ENCODE measurements around the gene ASIC4. TPM values are rescaled to one million over a fixed set of nuclear protein-coding genes. Genes with fewer than 3 reads are reported as not detected.

ASIC4 gene
- polyA plus RNA-seq, 1 donor (not counting 4 experiments of a cell fraction or from before 2014, with no cell fraction given), result not detected

DNA sequence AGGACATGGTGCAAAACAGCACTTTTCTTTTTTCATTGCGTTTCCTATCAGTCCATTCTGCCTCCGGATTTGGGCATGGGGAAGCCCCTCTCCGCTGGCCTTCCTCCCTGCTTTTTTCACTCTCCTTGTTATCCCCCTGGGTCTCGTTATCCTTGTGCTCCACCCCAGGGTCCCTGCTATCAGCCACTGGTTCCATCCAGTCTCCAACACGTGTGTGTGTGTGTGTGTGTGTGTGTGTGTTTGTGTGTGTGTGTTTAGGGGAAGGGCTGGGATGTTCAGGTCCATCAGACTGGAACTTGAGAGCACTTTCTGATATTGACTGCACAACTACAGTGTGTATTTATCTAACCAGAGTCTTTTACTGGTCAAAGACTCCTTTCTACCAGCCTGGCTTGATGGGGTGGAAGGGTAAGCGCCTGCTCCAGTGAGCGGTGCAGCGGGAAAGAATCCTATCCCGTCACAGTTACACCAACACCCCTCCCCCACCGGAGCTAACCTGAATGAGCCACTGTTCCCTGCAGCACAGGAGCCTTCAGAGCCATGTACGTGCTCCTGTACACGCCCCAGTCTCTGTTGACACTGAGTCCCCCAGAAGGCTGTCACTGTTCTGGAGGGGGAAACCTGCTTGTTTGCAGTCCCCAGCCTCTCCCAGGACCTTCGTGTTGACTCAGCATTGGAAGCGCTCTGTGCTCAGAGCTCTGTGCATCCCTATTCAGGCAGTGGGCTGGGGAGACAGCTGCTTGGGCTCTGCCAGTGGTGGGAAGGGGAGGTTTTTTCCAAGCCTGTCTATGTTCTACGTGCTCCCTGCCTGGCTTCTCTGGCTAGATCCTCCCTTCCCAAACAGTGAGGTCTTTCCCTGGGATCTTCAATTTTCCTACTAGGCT, 62.5 kb downstream of the ASIC4 start:
- no peak overlapping the region for H3K4me3 ChIP-seq (ENCODE audit: control insufficient read depth in 2 of 3, extremely low read depth in 1 of 3, insufficient read depth in 2 of 3, low read depth in 1 of 3, low read length in 3 of 3)
- DNase-seq (ENCODE audit: low read depth, low spot score) (no peak), FAIRE-seq (peak; percentile 20)
- no peaks in the 10 kb centered on the region for H3K36me3 ChIP-seq (ENCODE audit: control insufficient read depth in 2 of 2, extremely low read depth in 1 of 2, insufficient read depth in 2 of 2, low read length in 2 of 2)
- no peak overlapping the region for H3K27ac ChIP-seq (ENCODE audit: control insufficient read depth, insufficient read depth, low read length)
- H3K9ac ChIP-seq (ENCODE audit: control insufficient read depth, extremely low read depth, insufficient read depth, low read length), result no peak overlapping the region
- H3K27me3 ChIP-seq (ENCODE audit: control insufficient read depth, extremely low read depth, insufficient read depth, low read length), result peaks cover 6% of the 10 kb centered on the region
- no peaks in the 10 kb centered on the region for H3K9me3 ChIP-seq (ENCODE audit: control insufficient read depth, low read depth, low read length)
- no peaks in the 10 kb centered on the region for H3K9me1 ChIP-seq (ENCODE audit: control insufficient read depth, extremely low read depth, insufficient read depth, low read length)
- TF ChIP-seq, protein P1, sequence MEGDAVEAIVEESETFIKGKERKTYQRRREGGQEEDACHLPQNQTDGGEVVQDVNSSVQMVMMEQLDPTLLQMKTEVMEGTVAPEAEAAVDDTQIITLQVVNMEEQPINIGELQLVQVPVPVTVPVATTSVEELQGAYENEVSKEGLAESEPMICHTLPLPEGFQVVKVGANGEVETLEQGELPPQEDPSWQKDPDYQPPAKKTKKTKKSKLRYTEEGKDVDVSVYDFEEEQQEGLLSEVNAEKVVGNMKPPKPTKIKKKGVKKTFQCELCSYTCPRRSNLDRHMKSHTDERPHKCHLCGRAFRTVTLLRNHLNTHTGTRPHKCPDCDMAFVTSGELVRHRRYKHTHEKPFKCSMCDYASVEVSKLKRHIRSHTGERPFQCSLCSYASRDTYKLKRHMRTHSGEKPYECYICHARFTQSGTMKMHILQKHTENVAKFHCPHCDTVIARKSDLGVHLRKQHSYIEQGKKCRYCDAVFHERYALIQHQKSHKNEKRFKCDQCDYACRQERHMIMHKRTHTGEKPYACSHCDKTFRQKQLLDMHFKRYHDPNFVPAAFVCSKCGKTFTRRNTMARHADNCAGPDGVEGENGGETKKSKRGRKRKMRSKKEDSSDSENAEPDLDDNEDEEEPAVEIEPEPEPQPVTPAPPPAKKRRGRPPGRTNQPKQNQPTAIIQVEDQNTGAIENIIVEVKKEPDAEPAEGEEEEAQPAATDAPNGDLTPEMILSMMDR (optimal IDR thresholded peaks at IDR 0.05 in 1 of 3, IDR thresholded peaks at IDR 0.05 in 1 of 3, conservative IDR thresholded peaks at IDR 0.05 in 1 of 3; ENCODE audit: extremely low read depth in 1 of 3, insufficient read depth in 2 of 3, low read length in 3 of 3), result no peak
- TF ChIP-seq EZH2 (IDR thresholded peaks at IDR 0.05; ENCODE audit: low read length), result no peak
- H3K4me1 ChIP-seq (ENCODE audit: control insufficient read depth, extremely low read depth, insufficient read depth, low read length), result peaks cover 4% of the 10 kb centered on the region
- H2AFZ ChIP-seq (ENCODE audit: control insufficient read depth, low read length), result peak overlapping the region; percentile 34
- dilution Hi-C loops (cut with MboI; ENCODE audit: extremely low pct_ligation_motif_present, low sequenced_read_pairs), result no loop called here
- no peaks in the 10 kb centered on the region for H4K20me1 ChIP-seq (ENCODE audit: control insufficient read depth, extremely low read depth, insufficient read depth, low read length)
- H3K79me2 ChIP-seq (ENCODE audit: control insufficient read depth, insufficient read depth, low read length), result no peaks in the 10 kb centered on the region
- no peak overlapping the region for H3K4me2 ChIP-seq (ENCODE audit: control insufficient read depth, extremely low read depth, insufficient read depth, low read depth, low read length)

DNA sequence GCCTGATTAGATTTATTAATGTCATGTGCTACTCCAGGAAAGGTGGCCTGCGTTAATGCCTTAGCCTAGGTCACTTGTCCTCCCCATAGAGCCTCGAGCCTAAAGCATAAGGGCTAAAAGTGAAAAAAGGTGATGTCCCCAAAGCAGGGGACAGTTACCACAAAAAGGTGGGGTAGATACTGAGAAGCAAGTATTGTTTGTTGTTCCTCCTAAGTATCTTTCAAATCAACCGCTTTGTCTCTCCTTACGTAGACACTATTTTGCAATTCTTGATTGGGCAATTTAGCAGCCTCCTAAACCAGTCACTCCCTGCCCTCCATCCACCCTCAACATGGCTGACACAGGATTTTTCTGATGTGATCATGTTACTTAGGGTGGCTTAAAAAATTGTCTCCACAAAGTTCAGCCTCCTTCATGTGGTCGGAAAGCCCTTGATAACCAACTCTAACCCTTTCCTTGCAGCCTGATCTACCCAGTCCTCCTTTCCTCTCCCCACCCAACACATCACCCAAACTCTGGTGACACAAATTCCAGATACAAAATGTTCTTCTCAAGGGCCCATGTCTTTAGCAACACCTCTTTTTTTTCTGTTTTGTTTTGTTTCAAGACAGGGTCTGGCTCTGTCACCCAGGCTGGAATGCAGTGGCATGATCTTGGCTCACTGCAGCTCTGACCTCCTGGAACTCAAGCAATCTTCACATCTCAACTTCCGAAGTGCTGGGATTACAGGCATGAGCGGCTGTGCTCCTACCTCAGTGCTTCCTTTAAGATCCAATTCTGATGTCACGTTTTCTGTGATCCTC, 64.7 kb downstream of the ASIC4 start:
- peaks cover 6% of the 10 kb centered on the region for H3K27me3 ChIP-seq (ENCODE audit: control insufficient read depth, extremely low read depth, insufficient read depth, low read length)
- H3K4me3 ChIP-seq (ENCODE audit: control insufficient read depth in 2 of 3, extremely low read depth in 1 of 3, insufficient read depth in 2 of 3, low read depth in 1 of 3, low read length in 3 of 3), result no peak overlapping the region
- no peak overlapping the region for H3K4me2 ChIP-seq (ENCODE audit: control insufficient read depth, extremely low read depth, insufficient read depth, low read depth, low read length)
- DNase-seq (ENCODE audit: low read depth, low spot score), result no peak
- H3K4me1 ChIP-seq (ENCODE audit: control insufficient read depth, extremely low read depth, insufficient read depth, low read length), result no peaks in the 10 kb centered on the region
- no peak overlapping the region for H3K27ac ChIP-seq (ENCODE audit: control insufficient read depth, insufficient read depth, low read length)
- dilution Hi-C loops (cut with MboI; ENCODE audit: extremely low pct_ligation_motif_present, low sequenced_read_pairs), result no loop called here
- TF ChIP-seq, protein P1 (optimal IDR thresholded peaks at IDR 0.05 in 1 of 3, IDR thresholded peaks at IDR 0.05 in 1 of 3, conservative IDR thresholded peaks at IDR 0.05 in 1 of 3; ENCODE audit: extremely low read depth in 1 of 3, insufficient read depth in 2 of 3, low read length in 3 of 3), result no peak
- TF ChIP-seq EZH2 (IDR thresholded peaks at IDR 0.05; ENCODE audit: low read length), result no peak
- H3K36me3 ChIP-seq (ENCODE audit: control insufficient read depth in 2 of 2, extremely low read depth in 1 of 2, insufficient read depth in 2 of 2, low read length in 2 of 2), result no peaks in the 10 kb centered on the region
- H4K20me1 ChIP-seq (ENCODE audit: control insufficient read depth, extremely low read depth, insufficient read depth, low read length), result no peaks in the 10 kb centered on the region
- H2AFZ ChIP-seq (ENCODE audit: control insufficient read depth, low read length), result no peak overlapping the region
- no peak for FAIRE-seq
- no peaks in the 10 kb centered on the region for H3K9me1 ChIP-seq (ENCODE audit: control insufficient read depth, extremely low read depth, insufficient read depth, low read length)
- no peaks in the 10 kb centered on the region for H3K9me3 ChIP-seq (ENCODE audit: control insufficient read depth, low read depth, low read length)
- H3K9ac ChIP-seq (ENCODE audit: control insufficient read depth, extremely low read depth, insufficient read depth, low read length), result no peak overlapping the region
- H3K79me2 ChIP-seq (ENCODE audit: control insufficient read depth, insufficient read depth, low read length), result no peaks in the 10 kb centered on the region
